ENCODE measurements around the gene GUCY2C. TPM values are rescaled to one million over a fixed set of nuclear protein-coding genes. Genes with fewer than 3 reads are reported as not detected.

GUCY2C gene
- total and polyA plus RNA-seq, 2 donors (not counting 1 experiment from before 2014, with no cell fraction given), result 0.28 to 0.37 TPM

DNA sequence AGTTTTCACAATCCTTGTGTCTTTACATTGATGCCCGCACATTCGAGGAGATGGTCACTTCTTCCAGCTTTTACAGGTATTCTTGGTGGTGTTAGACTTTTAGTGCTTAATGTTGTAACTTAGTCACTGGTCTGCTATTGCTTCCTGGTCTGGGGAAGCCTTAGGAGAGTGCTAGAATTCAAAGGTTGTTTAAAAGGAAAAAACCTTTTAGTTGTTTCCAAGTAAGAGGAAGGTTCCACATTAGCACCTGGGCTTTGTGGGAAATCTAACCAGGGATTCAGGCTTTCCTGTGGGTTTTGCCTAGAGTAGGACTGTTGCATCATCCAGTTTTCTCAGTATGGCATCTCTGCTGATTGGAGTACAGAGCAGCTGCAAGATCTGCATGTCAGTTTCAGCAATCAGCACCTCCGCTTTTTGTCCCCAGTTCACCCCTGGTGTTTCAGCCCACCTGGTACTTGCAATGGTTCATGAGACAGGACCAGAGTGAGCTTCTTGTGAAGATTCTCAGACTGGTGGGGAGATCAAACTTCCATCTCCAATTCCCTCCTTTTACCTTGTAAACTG lies 84.7 kb downstream of the GUCY2C start:
- Histone ChIP-seq H3K79me2 (ENCODE audit: control insufficient read depth, insufficient read depth, low read length) (no peaks in the 10 kb centered on the region), H3K4me3 (ENCODE audit: control extremely low read depth in 1 of 5, extremely low read depth in 1 of 5, insufficient read depth in 1 of 5, low read depth in 2 of 5, low read length in 4 of 5) (no peak overlapping the region), H3K9ac (ENCODE audit: low read length) (no peak overlapping the region), H3K9me3 (ENCODE audit: control extremely low read depth in 1 of 3, control insufficient read depth in 2 of 3, insufficient read depth in 1 of 3, low read length in 2 of 3) (peaks cover 5 to 19% (median 9%) of the 10 kb centered on the region in 3 donors), H3K27me3 (replicated peaks in 1 of 4; ENCODE audit: control extremely low read depth in 1 of 4, control insufficient read depth in 3 of 4, insufficient read depth in 4 of 4, low read length in 3 of 4) (no peaks in the 10 kb centered on the region), H3K27ac (ENCODE audit: low read length in 2 of 2) (no peak overlapping the region), H3K4me1 (ENCODE audit: control insufficient read depth in 2 of 2, insufficient read depth in 2 of 2, low read length in 2 of 2) (peaks cover 28 to 36% of the 10 kb centered on the region in 2 donors), H2AFZ (ENCODE audit: insufficient read depth, low read depth, low read length, poor library complexity, severe bottlenecking) (no peak overlapping the region), H3K36me3 (replicated peaks in 1 of 2; ENCODE audit: control extremely low read depth in 1 of 2, control insufficient read depth in 1 of 2, extremely low read depth in 1 of 2, insufficient read depth in 2 of 2, low read length in 1 of 2) (peaks cover 0 to 2% of the 10 kb centered on the region in 2 experiments), H3K4me2 (replicated peaks; ENCODE audit: low read depth, low read length, poor library complexity, severe bottlenecking) (no peak overlapping the region), H4K20me1 (ENCODE audit: control insufficient read depth, insufficient read depth, low read length, poor library complexity, severe bottlenecking) (no peaks in the 10 kb centered on the region)
- CTCF ChIA-PET, result interaction anchor here (0.6 to 4.3 kb wide), 8 partner anchors 7 to 374 kb away, joined by 3 to 23 read pairs (median 5); partner anchors contain the start of gene ATF7IP
- H3K4me1 Mint-ChIP-seq, result peaks cover 33% of the 10 kb centered on the region
- no peaks in the 10 kb centered on the region for H3K27me3 Mint-ChIP-seq
- DNase-seq (no peak), ATAC-seq (ENCODE audit: low read depth) (no peak)
- TF ChIP-seq EZH2 (IDR thresholded peaks at IDR 0.05; ENCODE audit: borderline replicate concordance, insufficient read depth, low read depth, low read length, poor library complexity, severe bottlenecking), result no peak
- TF ChIP-seq, protein P1, sequence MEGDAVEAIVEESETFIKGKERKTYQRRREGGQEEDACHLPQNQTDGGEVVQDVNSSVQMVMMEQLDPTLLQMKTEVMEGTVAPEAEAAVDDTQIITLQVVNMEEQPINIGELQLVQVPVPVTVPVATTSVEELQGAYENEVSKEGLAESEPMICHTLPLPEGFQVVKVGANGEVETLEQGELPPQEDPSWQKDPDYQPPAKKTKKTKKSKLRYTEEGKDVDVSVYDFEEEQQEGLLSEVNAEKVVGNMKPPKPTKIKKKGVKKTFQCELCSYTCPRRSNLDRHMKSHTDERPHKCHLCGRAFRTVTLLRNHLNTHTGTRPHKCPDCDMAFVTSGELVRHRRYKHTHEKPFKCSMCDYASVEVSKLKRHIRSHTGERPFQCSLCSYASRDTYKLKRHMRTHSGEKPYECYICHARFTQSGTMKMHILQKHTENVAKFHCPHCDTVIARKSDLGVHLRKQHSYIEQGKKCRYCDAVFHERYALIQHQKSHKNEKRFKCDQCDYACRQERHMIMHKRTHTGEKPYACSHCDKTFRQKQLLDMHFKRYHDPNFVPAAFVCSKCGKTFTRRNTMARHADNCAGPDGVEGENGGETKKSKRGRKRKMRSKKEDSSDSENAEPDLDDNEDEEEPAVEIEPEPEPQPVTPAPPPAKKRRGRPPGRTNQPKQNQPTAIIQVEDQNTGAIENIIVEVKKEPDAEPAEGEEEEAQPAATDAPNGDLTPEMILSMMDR (IDR thresholded peaks at IDR 0.05), result no peak
- H3K4me3 Mint-ChIP-seq, result no peak overlapping the region
- whole genome bisulfite sequencing (ENCODE audit: insufficient coverage), result 75% methylated on average over 2 of the region's 3 CpGs
- POLR2A ChIA-PET, result no interaction called here
- H3K27ac Mint-ChIP-seq, result peak overlapping the region; percentile 51
- H3K9me3 Mint-ChIP-seq (ENCODE audit: insufficient read depth), result peaks cover 17% of the 10 kb centered on the region
- intact Hi-C loops (cut with micrococcal nuclease), result loop anchor here (5.0 to 10.0 kb wide), 4 partner anchors 34 to 1273 kb away; partner anchors contain the start of gene STRAP

DNA sequence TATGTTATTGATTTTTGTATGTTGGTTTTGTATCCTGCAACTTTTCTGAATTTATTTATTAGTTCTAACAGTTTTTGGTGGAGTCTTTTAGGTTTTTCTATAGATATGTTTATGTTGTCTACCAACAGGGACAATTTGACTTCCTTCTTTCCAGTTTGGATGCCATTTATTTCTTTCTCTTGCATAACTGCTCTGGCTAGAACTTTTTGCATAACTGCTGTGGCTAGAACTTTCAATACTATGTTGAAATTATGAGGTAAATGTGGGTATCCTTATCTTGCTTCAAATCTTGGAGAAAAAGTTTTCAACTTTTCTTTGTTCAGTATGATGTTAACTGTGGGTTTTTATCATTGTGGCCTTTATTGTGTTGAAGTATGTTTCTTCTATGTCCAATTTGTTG lies 88.8 kb downstream of the GUCY2C start:
- no peak overlapping the region for H3K4me3 ChIP-seq (ENCODE audit: control extremely low read depth in 1 of 5, extremely low read depth in 1 of 5, insufficient read depth in 1 of 5, low read depth in 2 of 5, low read length in 4 of 5)
- H4K20me1 ChIP-seq (ENCODE audit: control insufficient read depth, insufficient read depth, low read length, poor library complexity, severe bottlenecking), result no peaks in the 10 kb centered on the region
- peaks cover 0 to 2% of the 10 kb centered on the region in 2 experiments for H3K36me3 ChIP-seq (replicated peaks in 1 of 2; ENCODE audit: control extremely low read depth in 1 of 2, control insufficient read depth in 1 of 2, extremely low read depth in 1 of 2, insufficient read depth in 2 of 2, low read length in 1 of 2)
- TF ChIP-seq, protein P1 (IDR thresholded peaks at IDR 0.05), result no peak
- TF ChIP-seq EZH2 (IDR thresholded peaks at IDR 0.05; ENCODE audit: borderline replicate concordance, insufficient read depth, low read depth, low read length, poor library complexity, severe bottlenecking), result no peak
- H3K27me3 Mint-ChIP-seq, result no peaks in the 10 kb centered on the region
- H2AFZ ChIP-seq (ENCODE audit: insufficient read depth, low read depth, low read length, poor library complexity, severe bottlenecking), result no peak overlapping the region
- H3K9ac ChIP-seq (ENCODE audit: low read length), result no peak overlapping the region
- no peak overlapping the region for H3K27ac ChIP-seq (ENCODE audit: low read length in 2 of 2)
- no peaks in the 10 kb centered on the region for H3K27me3 ChIP-seq (replicated peaks in 1 of 4; ENCODE audit: control extremely low read depth in 1 of 4, control insufficient read depth in 3 of 4, insufficient read depth in 4 of 4, low read length in 3 of 4)
- H3K9me3 ChIP-seq (ENCODE audit: control extremely low read depth in 1 of 3, control insufficient read depth in 2 of 3, insufficient read depth in 1 of 3, low read length in 2 of 3), result peaks cover 5 to 46% (median 26%) of the 10 kb centered on the region in 3 donors
- peaks cover 24% of the 10 kb centered on the region for H3K9me3 Mint-ChIP-seq (ENCODE audit: insufficient read depth)
- ATAC-seq (ENCODE audit: low read depth) (no peak), DNase-seq (no peak)
- peaks cover 2 to 7% of the 10 kb centered on the region in 2 donors for H3K4me1 ChIP-seq (ENCODE audit: control insufficient read depth in 2 of 2, insufficient read depth in 2 of 2, low read length in 2 of 2)
- POLR2A ChIA-PET, result no interaction called here
- H3K27ac Mint-ChIP-seq, result no peak overlapping the region
- no peak overlapping the region for H3K4me2 ChIP-seq (replicated peaks; ENCODE audit: low read depth, low read length, poor library complexity, severe bottlenecking)
- CTCF ChIA-PET, result no interaction called here
- no peak overlapping the region for H3K4me3 Mint-ChIP-seq
- peaks cover 4% of the 10 kb centered on the region for H3K4me1 Mint-ChIP-seq
- intact Hi-C loops (cut with micrococcal nuclease), result no loop called here
- H3K79me2 ChIP-seq (ENCODE audit: control insufficient read depth, insufficient read depth, low read length), result no peaks in the 10 kb centered on the region
